ENCODE results near the gene ERCC8.

Gene ERCC8

GRCh38 chr5:60836131-60836530 lies 108.7 kb downstream of the ERCC8 start:
- H3K27ac Mint-ChIP-seq, result no peak overlapping the region
- no peak overlapping the region for H3K4me3 Mint-ChIP-seq
- H3K9me3 Mint-ChIP-seq, result no peaks in the 10 kb centered on the region
- H3K27me3 Mint-ChIP-seq, result peaks cover 15% of the 10 kb centered on the region
- ATAC-seq (no peak), DNase-seq (no peak)
- no peaks in the 10 kb centered on the region for H3K4me1 Mint-ChIP-seq
- H3K36me3 Mint-ChIP-seq (ENCODE audit: low read depth), result no peaks in the 10 kb centered on the region

- ATAC-seq (no peak), DNase-seq (no peak)
- H3K36me3 Mint-ChIP-seq (ENCODE audit: low read depth), result no peaks in the 10 kb centered on the region
- peaks cover 14% of the 10 kb centered on the region for H3K27me3 Mint-ChIP-seq
- no peak overlapping the region for H3K27ac Mint-ChIP-seq
- H3K9me3 Mint-ChIP-seq, result no peaks in the 10 kb centered on the region
- H3K4me1 Mint-ChIP-seq, result no peaks in the 10 kb centered on the region
- no peak overlapping the region for H3K4me3 Mint-ChIP-seq
Observed at GRCh38 chr5:60835554-60835953, 109.3 kb downstream of the ERCC8 start.

- H3K9me3 Mint-ChIP-seq, result no peaks in the 10 kb centered on the region
Observed at GRCh38 chr5:60833520-60833919, 111.3 kb downstream of the ERCC8 start.

GRCh38 chr5:60830581-60831127 lies 114.2 kb downstream of the ERCC8 start:
- H3K27me3 Mint-ChIP-seq, result peaks cover 7% of the 10 kb centered on the region
- no peaks in the 10 kb centered on the region for H3K4me1 Mint-ChIP-seq
- no peaks in the 10 kb centered on the region for H3K36me3 Mint-ChIP-seq (ENCODE audit: low read depth)
- no peaks in the 10 kb centered on the region for H3K9me3 Mint-ChIP-seq
- ATAC-seq (no peak), DNase-seq (no peak)
- no peak overlapping the region for H3K4me3 Mint-ChIP-seq
- no peak overlapping the region for H3K27ac Mint-ChIP-seq

More at GRCh38 chr5:60833520-60833919, 111.3 kb downstream of the ERCC8 start:
- ATAC-seq (no peak), DNase-seq (no peak)
- Mint-ChIP-seq H3K4me1 (no peaks in the 10 kb centered on the region), H3K27ac (no peak overlapping the region), H3K27me3 (peaks cover 6% of the 10 kb centered on the region), H3K36me3 (ENCODE audit: low read depth) (no peaks in the 10 kb centered on the region), H3K4me3 (no peak overlapping the region)

- ATAC-seq, result no peak
Observed at GRCh38 chr5:60829490-60830266, 115.2 kb downstream of the ERCC8 start.

GRCh38 chr5:60827201-60827600 lies 117.7 kb downstream of the ERCC8 start:
- Mint-ChIP-seq H3K4me1 (no peaks in the 10 kb centered on the region), H3K4me3 (no peak overlapping the region), H3K27me3 (peaks cover 4% of the 10 kb centered on the region), H3K36me3 (ENCODE audit: low read depth) (no peaks in the 10 kb centered on the region), H3K27ac (no peak overlapping the region), H3K9me3 (no peaks in the 10 kb centered on the region)
- no peak for ATAC-seq
- no peak for DNase-seq

More at GRCh38 chr5:60829490-60830266, 115.2 kb downstream of the ERCC8 start:
- no peak for DNase-seq
- Mint-ChIP-seq H3K27me3 (peaks cover 6% of the 10 kb centered on the region), H3K27ac (no peak overlapping the region), H3K4me3 (no peak overlapping the region), H3K9me3 (no peaks in the 10 kb centered on the region), H3K36me3 (ENCODE audit: low read depth) (no peaks in the 10 kb centered on the region), H3K4me1 (no peaks in the 10 kb centered on the region)

- Mint-ChIP-seq H3K4me3 (no peak overlapping the region), H3K27me3 (peaks cover 4% of the 10 kb centered on the region), H3K36me3 (ENCODE audit: low read depth) (no peaks in the 10 kb centered on the region), H3K27ac (no peak overlapping the region), H3K9me3 (no peaks in the 10 kb centered on the region), H3K4me1 (no peaks in the 10 kb centered on the region)
- no peak for ATAC-seq
- DNase-seq, result no peak
Observed at GRCh38 chr5:60826653-60827052, 118.2 kb downstream of the ERCC8 start.
